Trophoblast cell (in vitro differentiated cells and primary cell): ENCODE results near the gene ZP3.
"Not testable (repeated sequence)": the region's sequence is repeated elsewhere in the genome, so short reads cannot be mapped to it uniquely, and the experiment has no call there.

ENCODE experiments used
- DNase-seq, 2 donors: peaks; one replicate each; pipeline ENCODE4 v3.0.0-alpha.2; 2016
- H2AFZ ChIP-seq: 2 replicates; pipeline ENCODE4 v1.6.1; 2013; ENCODE audit warnings: low read length, moderate library complexity, mild to moderate bottlenecking; ENCODE audit not compliant: insufficient read depth, poor library complexity
- H2AK5ac ChIP-seq: 2 replicates; pipeline ENCODE4 v1.6.1; 2013; ENCODE audit warnings: mild to moderate bottlenecking, low read length
- H2BK120ac ChIP-seq: 2 replicates; pipeline ENCODE4 v1.6.1; 2013; ENCODE audit warnings: low read length, mild to moderate bottlenecking, moderate library complexity; ENCODE audit not compliant: insufficient read depth, poor library complexity
- H2BK12ac ChIP-seq: 2 replicates; pipeline ENCODE4 v1.6.1; 2013; ENCODE audit warnings: mild to moderate bottlenecking, low read length, moderate library complexity
- H2BK5ac ChIP-seq: 2 replicates; pipeline ENCODE4 v1.6.1; 2013; ENCODE audit warnings: low read length, low read depth, moderate library complexity, mild to moderate bottlenecking; ENCODE audit not compliant: poor library complexity
- H3K14ac ChIP-seq: 2 replicates; pipeline ENCODE4 v1.6.1; 2013; ENCODE audit warnings: mild to moderate bottlenecking, low read length
- H3K18ac ChIP-seq: 2 replicates; pipeline ENCODE4 v1.6.1; 2013; ENCODE audit warnings: mild to moderate bottlenecking, low read length
- H3K23ac ChIP-seq: 2 replicates; pipeline ENCODE4 v1.6.1; 2013; ENCODE audit warnings: low read length
- H3K27ac ChIP-seq: 2 replicates; pipeline ENCODE4 v1.5.1; 2013; ENCODE audit warnings: low read depth, mild to moderate bottlenecking, inconsistent platforms, low read length, moderate library complexity
- H3K27me3 ChIP-seq: 2 replicates; pipeline ENCODE4 v1.6.1; 2013; ENCODE audit warnings: inconsistent platforms, mild to moderate bottlenecking, low read length, moderate library complexity; ENCODE audit not compliant: insufficient read depth
- H3K36me3 ChIP-seq, 2 experiments: 1 replicate in 1 of 2; 2 replicates in 1 of 2; pipeline ENCODE4 v1.6.1; 2013; ENCODE audit warnings: low read length in 2 of 2, mild to moderate bottlenecking in 2 of 2, moderate library complexity in 1 of 2; ENCODE audit not compliant: insufficient read depth in 2 of 2, control insufficient read depth in 1 of 2
- H3K4ac ChIP-seq: 2 replicates; pipeline ENCODE4 v1.6.1; 2013; ENCODE audit warnings: low read depth, mild to moderate bottlenecking, low read length, moderate library complexity
- H3K4me1 ChIP-seq, 2 experiments: 1 replicate in 1 of 2; 2 replicates in 1 of 2; pipeline ENCODE4 v1.6.1; 2013; ENCODE audit warnings: low read length in 2 of 2, mild to moderate bottlenecking in 2 of 2, moderate library complexity in 1 of 2; ENCODE audit not compliant: insufficient read depth in 2 of 2, control insufficient read depth in 1 of 2
- H3K4me2 ChIP-seq: 2 replicates; pipeline ENCODE4 v1.6.1; 2013; ENCODE audit warnings: inconsistent platforms, mild to moderate bottlenecking, low read length, moderate library complexity
- H3K4me3 ChIP-seq: 2 replicates; pipeline ENCODE4 v1.5.1; 2013; ENCODE audit warnings: mild to moderate bottlenecking, low read depth, low read length, inconsistent platforms
- H3K79me1 ChIP-seq: one replicate; pipeline ENCODE4 v1.6.1; 2013; ENCODE audit warnings: low read length
- H3K79me2 ChIP-seq: 2 replicates; pipeline ENCODE4 v1.6.1; 2013; ENCODE audit warnings: low read length, mild to moderate bottlenecking; ENCODE audit not compliant: control insufficient read depth, insufficient read depth, poor library complexity
- H3K9ac ChIP-seq: 2 replicates; pipeline ENCODE4 v1.6.1; 2013; ENCODE audit warnings: mild to moderate bottlenecking, low read length
- H3K9me3 ChIP-seq: 2 replicates; pipeline ENCODE4 v1.6.1; 2013; ENCODE audit warnings: low read depth, mild to moderate bottlenecking, control low read depth, inconsistent platforms, low read length; ENCODE audit not compliant: insufficient read depth
- H4K12ac ChIP-seq: 2 replicates; pipeline ENCODE4 v1.6.1; 2013; ENCODE audit warnings: low read depth, mild to moderate bottlenecking, low read length, moderate library complexity
- H4K8ac ChIP-seq: 2 replicates; pipeline ENCODE4 v1.6.1; 2013; ENCODE audit warnings: low read depth, mild to moderate bottlenecking, low read length, moderate library complexity
- H4K91ac ChIP-seq: one replicate; pipeline ENCODE4 v1.6.1; 2013; ENCODE audit warnings: low read depth, mild to moderate bottlenecking, low read length, moderate library complexity
- WGBS: extraction: QIAGEN DNeasy Blood & Tissue Kit; methylation state at CpG from one replicate; pipeline ENCODE4 v1.1.7; 2013; ENCODE audit warnings: missing lambda C conversion rate; ENCODE audit not compliant: insufficient read length, insufficient coverage; ENCODE audit errors: extremely low coverage; 5-methylcytosine and 5-hydroxymethylcytosine counted together

Gene ZP3

GRCh38 chr7:76458504-76458903 lies 33.8 kb downstream of the ZP3 start:
- H3K4me1 ChIP-seq, H3K79me1 ChIP-seq, H2BK5ac ChIP-seq, H3K18ac ChIP-seq, H3K23ac ChIP-seq, H3K9ac ChIP-seq, H3K14ac ChIP-seq, H2AFZ ChIP-seq, H2BK120ac ChIP-seq, H4K8ac ChIP-seq, DNase-seq, H4K12ac ChIP-seq, H3K9me3 ChIP-seq, H2BK12ac ChIP-seq, H3K27ac ChIP-seq, H3K79me2 ChIP-seq, H2AK5ac ChIP-seq, H4K91ac ChIP-seq, H3K36me3 ChIP-seq, H3K27me3 ChIP-seq, H3K4me2 ChIP-seq, H3K4ac ChIP-seq, H3K4me3 ChIP-seq: not testable (repeated sequence)
- no CpG with 5 or more reads among the region's 4 CpGs for WGBS

GRCh38 chr7:76460767-76461166 lies 36.0 kb downstream of the ZP3 start:
- H2BK120ac ChIP-seq, H4K91ac ChIP-seq, H4K12ac ChIP-seq, H3K9me3 ChIP-seq, H3K27me3 ChIP-seq, H2AK5ac ChIP-seq, H3K79me1 ChIP-seq, H3K18ac ChIP-seq, H3K4ac ChIP-seq, H3K14ac ChIP-seq, H2BK12ac ChIP-seq, H3K9ac ChIP-seq, DNase-seq, H3K27ac ChIP-seq, H2AFZ ChIP-seq, H3K79me2 ChIP-seq, H2BK5ac ChIP-seq, H3K4me1 ChIP-seq, H3K4me2 ChIP-seq, H3K4me3 ChIP-seq, H3K23ac ChIP-seq, H3K36me3 ChIP-seq, H4K8ac ChIP-seq: not testable (repeated sequence)
- WGBS = no CpG with 5 or more reads among the region's 20 CpGs

GRCh38 chr7:76461464-76462101 lies 36.8 kb downstream of the ZP3 start, which contains the start of gene DTX2:
Gene DTX2 (plus strand): TSS chr7:76461709. CDS start chr7:76480510, 18,801 bp downstream.
- H3K4ac ChIP-seq, H2AK5ac ChIP-seq, H3K36me3 ChIP-seq, H4K8ac ChIP-seq, H3K27me3 ChIP-seq, H3K79me2 ChIP-seq, H3K4me1 ChIP-seq, H4K12ac ChIP-seq, H3K9ac ChIP-seq, H2AFZ ChIP-seq, H3K9me3 ChIP-seq, H3K27ac ChIP-seq, H3K23ac ChIP-seq, H3K18ac ChIP-seq, H2BK12ac ChIP-seq, DNase-seq, H3K79me1 ChIP-seq, H3K4me2 ChIP-seq: not testable (repeated sequence)
- Histone ChIP-seq H3K14ac (peak within 1 kb of the TSS; percentile 79), H2BK5ac (peak within 1 kb of the TSS; percentile 76), H2BK120ac (peak within 1 kb of the TSS; percentile 51), H4K91ac (peak within 1 kb of the TSS; percentile 14), H3K4me3 (peak within 1 kb of the TSS; percentile 82)
- WGBS = no CpG with 5 or more reads among the region's 54 CpGs

- H2BK5ac ChIP-seq, H2AK5ac ChIP-seq, H4K91ac ChIP-seq, H3K4ac ChIP-seq, H3K27ac ChIP-seq, H3K79me1 ChIP-seq, H4K12ac ChIP-seq, H3K14ac ChIP-seq, H3K4me2 ChIP-seq, H3K79me2 ChIP-seq, H3K9ac ChIP-seq, H3K9me3 ChIP-seq, DNase-seq, H3K18ac ChIP-seq, H4K8ac ChIP-seq, H2BK12ac ChIP-seq, H3K27me3 ChIP-seq, H2BK120ac ChIP-seq, H2AFZ ChIP-seq, H3K36me3 ChIP-seq, H3K23ac ChIP-seq, H3K4me3 ChIP-seq, H3K4me1 ChIP-seq: not testable (repeated sequence)
- no CpG with 5 or more reads among the region's 17 CpGs for WGBS
Observed at GRCh38 chr7:76462271-76462882, 37.6 kb downstream of the ZP3 start.
